SK-N-SH treated with all-trans-retinoic acid at 6 μM for 48 hours (cell line): Measurements from ENCODE around the gene SPATA12.

Experiments
- RARB ChIP-seq: fragments of 250-450 bp; sonication (Bioruptor Pico); IDR thresholded peaks from 2 replicates; pipeline ENCODE4 v1.8.0; 2021; ENCODE audit warnings: mild to moderate bottlenecking, moderate library complexity
- SNAI2 ChIP-seq: fragments of 250-450 bp; sonication (Bioruptor Pico); IDR thresholded peaks from 2 replicates; pipeline ENCODE4 v1.5.0; 2020; ENCODE audit warnings: mild to moderate bottlenecking, moderate library complexity
- ZFP30 ChIP-seq: fragments of 450-650 bp; formaldehyde crosslinking; IDR thresholded peaks from 2 replicates; pipeline ENCODE4 v1.5.0; 2022; ENCODE audit warnings: mild to moderate bottlenecking, moderate library complexity
- ZNF565 ChIP-seq: fragments of 450-650 bp; formaldehyde crosslinking; conservative IDR thresholded peaks from 2 replicates; pipeline ENCODE4 v1.5.0; 2020; ENCODE audit warnings: low read depth, mild to moderate bottlenecking, moderate library complexity
- ZNF70 ChIP-seq: fragments of 450-650 bp; formaldehyde crosslinking; IDR thresholded peaks from 2 replicates; pipeline ENCODE4 v1.5.0; 2020; ENCODE audit warnings: mild to moderate bottlenecking, moderate library complexity
- TF ChIP-seq, protein P1 (sequence below): fragments of 250-450 bp; sonication (Bioruptor Pico); IDR thresholded peaks from 2 replicates; pipeline ENCODE4 v1.8.0; 2021; ENCODE audit warnings: low read depth, mild to moderate bottlenecking, moderate library complexity, borderline replicate concordance

GRCh38 chr3:57048052-57048671 is 12.3 kb upstream of the SPATA12 start:
- TF ChIP-seq RARB (CRISPR knock-in tag) = no peak
- no peak for TF ChIP-seq ZNF565 (CRISPR knock-in tag)
- TF ChIP-seq, protein P1, sequence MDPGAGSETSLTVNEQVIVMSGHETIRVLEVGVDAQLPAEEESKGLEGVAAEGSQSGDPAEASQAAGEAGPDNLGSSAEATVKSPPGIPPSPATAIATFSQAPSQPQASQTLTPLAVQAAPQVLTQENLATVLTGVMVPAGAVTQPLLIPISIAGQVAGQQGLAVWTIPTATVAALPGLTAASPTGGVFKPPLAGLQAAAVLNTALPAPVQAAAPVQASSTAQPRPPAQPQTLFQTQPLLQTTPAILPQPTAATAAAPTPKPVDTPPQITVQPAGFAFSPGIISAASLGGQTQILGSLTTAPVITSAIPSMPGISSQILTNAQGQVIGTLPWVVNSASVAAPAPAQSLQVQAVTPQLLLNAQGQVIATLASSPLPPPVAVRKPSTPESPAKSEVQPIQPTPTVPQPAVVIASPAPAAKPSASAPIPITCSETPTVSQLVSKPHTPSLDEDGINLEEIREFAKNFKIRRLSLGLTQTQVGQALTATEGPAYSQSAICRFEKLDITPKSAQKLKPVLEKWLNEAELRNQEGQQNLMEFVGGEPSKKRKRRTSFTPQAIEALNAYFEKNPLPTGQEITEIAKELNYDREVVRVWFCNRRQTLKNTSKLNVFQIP (CRISPR knock-in tag) = no peak
- TF ChIP-seq ZNF70 (CRISPR knock-in tag) = no peak
- TF ChIP-seq ZFP30 (CRISPR knock-in tag) = no peak
- no peak for TF ChIP-seq SNAI2
